Lung (tissue), 12 donors: Measurements from ENCODE around the gene CCDC167. TPM values are rescaled to one million over a fixed set of nuclear protein-coding genes. Genes with fewer than 3 reads are reported as not detected.
"Not testable (repeated sequence)": the region's sequence is repeated elsewhere in the genome, so short reads cannot be mapped to it uniquely, and the experiment has no call there.

ENCODE experiments used
- ATAC-seq: fragments of 200-7000 bp; cut with Tn5 transposase; one replicate; pipeline ENCODE4 v1.9.1; 2020; ENCODE audit warnings: moderate number of reproducible peaks; ENCODE audit not compliant: insufficient read depth, low FRiP score
- DNase-seq, 3 donors: peaks; one replicate each; pipeline ENCODE4 v3.0.0-alpha.2; 2013 to 2017
- H3K27ac ChIP-seq, 2 donors: one replicate each; pipeline ENCODE4 v1.5.1; 2013; ENCODE audit warnings: mild to moderate bottlenecking in 2 of 2, moderate library complexity in 2 of 2, control low read depth in 1 of 2, inconsistent platforms in 1 of 2, low read depth in 1 of 2, low read length in 1 of 2
- H3K27me3 ChIP-seq, 3 donors: one replicate each; pipeline ENCODE4 v1.5.1; 2013; ENCODE audit warnings: low read length in 2 of 3; ENCODE audit not compliant: control insufficient read depth in 3 of 3, insufficient read depth in 3 of 3
- H3K36me3 ChIP-seq, 4 donors: one replicate each; pipeline ENCODE4 v1.5.1; 2013; ENCODE audit warnings: low read length in 4 of 4, mild to moderate bottlenecking in 1 of 4, moderate library complexity in 1 of 4; ENCODE audit not compliant: control insufficient read depth in 4 of 4, insufficient read depth in 4 of 4
- H3K4me1 ChIP-seq, 5 donors: one replicate each; pipeline ENCODE4 v1.5.1; 2013; ENCODE audit warnings: low read length in 5 of 5, mild to moderate bottlenecking in 2 of 5, moderate library complexity in 1 of 5; ENCODE audit not compliant: control insufficient read depth in 5 of 5, insufficient read depth in 5 of 5
- H3K4me3 ChIP-seq: one replicate; pipeline ENCODE4 v1.5.1; 2013; ENCODE audit warnings: mild to moderate bottlenecking, control low read depth, moderate library complexity
- H3K9ac ChIP-seq, 2 donors: one replicate each; pipeline ENCODE4 v1.5.1; 2013; ENCODE audit warnings: low read length in 2 of 2, control low read depth in 1 of 2; ENCODE audit not compliant: insufficient read depth in 1 of 2
- H3K9me3 ChIP-seq, 4 donors: one replicate each; pipeline ENCODE4 v1.5.1; 2013; ENCODE audit warnings: low read length in 3 of 4, mild to moderate bottlenecking in 1 of 4, moderate library complexity in 1 of 4; ENCODE audit not compliant: control insufficient read depth in 4 of 4, insufficient read depth in 3 of 4
- WGBS, 2 donors: extraction: QIAGEN DNeasy Blood & Tissue Kit; methylation state at CpG; one replicate each; pipeline ENCODE4 v1.1.7; 2013; 5-methylcytosine and 5-hydroxymethylcytosine counted together
- polyA plus RNA-seq, 2 donors: library from polyadenylated mRNA; stranded (reverse); fragments of 200-250 nt; gene quantifications; one replicate each; pipeline ENCODE4 v1.2.1, GENCODE V29; 2013
- total RNA-seq, 2 donors: library from RNA; depleted of rRNA in 1 of 2; stranded (reverse); fragments of >200 nt in 1 of 2; gene quantifications; one replicate each; pipeline ENCODE4 v1.2.1, GENCODE V29; 2014 to 2021
- TF ChIP-seq, protein P1 (sequence below): IDR thresholded peaks from 2 replicates; pipeline ENCODE4 v1.5.1; 2012; ENCODE audit warnings: mild to moderate bottlenecking; ENCODE audit errors: control extremely low read depth, extremely low read depth
- donor health status: control.
- donor health status: control.
- donor health status: Bipolar disorder and iron deficiency.
- donor health status: healthy.
- donor health status: DM: yes; HTN: yes; CAD: no.

Gene CCDC167
- total and polyA plus RNA-seq, 4 donors, result 13.4 to 54.6 (median 23.1) TPM

DNA sequence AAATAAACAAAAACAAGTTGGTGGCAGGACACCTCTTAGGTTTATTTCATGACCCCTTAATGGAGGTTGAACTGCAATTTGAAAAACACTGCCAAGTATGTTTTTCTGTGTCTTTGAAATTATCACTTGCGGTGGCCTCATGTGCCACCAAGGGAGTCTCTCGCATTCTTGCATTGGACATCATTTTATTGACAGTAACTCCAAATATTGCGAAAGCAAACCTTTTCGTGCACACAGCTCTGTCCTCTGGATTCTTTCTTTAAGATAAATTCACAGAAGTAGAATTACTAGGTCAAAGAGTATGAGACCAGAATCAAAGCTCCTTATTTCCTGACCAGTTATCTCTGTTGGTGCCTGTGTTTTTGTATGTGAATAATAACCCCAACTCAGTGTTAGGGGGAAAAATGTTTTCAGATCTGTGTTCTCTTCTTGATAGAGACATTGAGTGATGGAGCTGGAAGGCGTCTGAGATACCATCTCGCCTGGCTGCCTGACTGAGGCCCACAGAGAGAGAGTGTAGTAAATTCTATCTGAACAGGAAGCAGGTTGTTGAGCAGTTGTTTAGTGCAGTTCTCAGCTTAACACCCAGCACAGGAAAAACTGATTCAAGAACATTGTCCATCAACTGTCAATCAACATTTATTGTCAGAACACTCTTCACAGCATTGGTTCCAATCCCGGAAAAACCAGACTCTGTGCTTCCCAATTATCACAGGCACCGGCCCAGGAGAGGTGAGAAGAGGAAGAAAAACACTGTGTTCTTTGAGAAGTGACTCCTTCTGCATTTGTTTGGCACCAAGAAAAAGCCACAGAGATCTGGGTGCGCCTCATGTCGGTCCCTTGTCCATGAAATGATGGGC, 2.2 kb upstream of the CCDC167 start:
- Histone ChIP-seq H3K4me1 (peaks cover 0 to 5% (median 3%) of the 10 kb centered on the region in 5 donors), H3K9me3 (no peaks in the 10 kb centered on the region), H3K27ac (no peak overlapping the region), H3K9ac (no peak overlapping the region), H3K27me3 (no peaks in the 10 kb centered on the region), H3K4me3 (no peak overlapping the region), H3K36me3 (no peaks in the 10 kb centered on the region)
- no peak for DNase-seq
- no peak for ATAC-seq
- WGBS, 2 donors, result 41 to 54% methylated on average over 10 of the region's 10 CpGs
- TF ChIP-seq, protein P1, sequence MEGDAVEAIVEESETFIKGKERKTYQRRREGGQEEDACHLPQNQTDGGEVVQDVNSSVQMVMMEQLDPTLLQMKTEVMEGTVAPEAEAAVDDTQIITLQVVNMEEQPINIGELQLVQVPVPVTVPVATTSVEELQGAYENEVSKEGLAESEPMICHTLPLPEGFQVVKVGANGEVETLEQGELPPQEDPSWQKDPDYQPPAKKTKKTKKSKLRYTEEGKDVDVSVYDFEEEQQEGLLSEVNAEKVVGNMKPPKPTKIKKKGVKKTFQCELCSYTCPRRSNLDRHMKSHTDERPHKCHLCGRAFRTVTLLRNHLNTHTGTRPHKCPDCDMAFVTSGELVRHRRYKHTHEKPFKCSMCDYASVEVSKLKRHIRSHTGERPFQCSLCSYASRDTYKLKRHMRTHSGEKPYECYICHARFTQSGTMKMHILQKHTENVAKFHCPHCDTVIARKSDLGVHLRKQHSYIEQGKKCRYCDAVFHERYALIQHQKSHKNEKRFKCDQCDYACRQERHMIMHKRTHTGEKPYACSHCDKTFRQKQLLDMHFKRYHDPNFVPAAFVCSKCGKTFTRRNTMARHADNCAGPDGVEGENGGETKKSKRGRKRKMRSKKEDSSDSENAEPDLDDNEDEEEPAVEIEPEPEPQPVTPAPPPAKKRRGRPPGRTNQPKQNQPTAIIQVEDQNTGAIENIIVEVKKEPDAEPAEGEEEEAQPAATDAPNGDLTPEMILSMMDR, result no peak

- H3K9me3 ChIP-seq, H3K4me3 ChIP-seq, H3K9ac ChIP-seq, DNase-seq, H3K27ac ChIP-seq, H3K36me3 ChIP-seq, H3K4me1 ChIP-seq, ATAC-seq, H3K27me3 ChIP-seq: not testable (repeated sequence)
- WGBS, 2 donors, result 96 to 97% methylated on average over 6 of the region's 6 CpGs
These were observed 1.2 kb upstream of the CCDC167 start for GRCh38 chr6:37500904-37501303.

DNA sequence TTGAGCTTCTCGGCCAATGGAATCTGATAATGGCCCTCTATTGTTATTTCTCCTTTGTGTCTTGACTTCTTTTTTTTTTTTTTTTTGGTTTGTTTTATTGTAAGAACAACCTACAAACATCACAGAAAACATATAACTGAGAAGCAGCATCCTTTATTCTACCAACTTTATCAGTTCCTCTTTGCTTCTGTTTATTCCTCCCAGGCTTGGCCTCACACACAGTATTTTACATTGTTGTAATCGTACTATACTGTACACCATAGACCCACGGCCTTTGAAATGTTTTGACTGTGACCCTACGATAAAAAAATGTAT, 558 bp upstream of the CCDC167 start:
- H3K27ac ChIP-seq, result no peak overlapping the region
- no peak overlapping the region for H3K9ac ChIP-seq

More for the DNA sequence above, 558 bp upstream of the CCDC167 start:
- ATAC-seq, result no peak
- Histone ChIP-seq H3K4me3 (no peak overlapping the region), H3K9me3 (no peaks in the 10 kb centered on the region), H3K36me3 (no peaks in the 10 kb centered on the region), H3K27me3 (no peaks in the 10 kb centered on the region), H3K4me1 (peaks cover 0 to 5% (median 3%) of the 10 kb centered on the region in 5 donors)
- WGBS, 2 donors, result 69 to 73% methylated on average over 4 of the region's 4 CpGs
- no peak for DNase-seq
- TF ChIP-seq, protein P1, result no peak
